ENCODE measurements around the gene ERCC6L2.

ERCC6L2 gene

GRCh38 chr9:95875305-95876137, at the start of gene ERCC6L2:
TSS of gene ERCC6L2 (plus strand) at chr9:95875691. CDS start at chr9:95876039, 348 bp downstream.
- peak; percentile 95 for DNase-seq (ENCODE audit: low read depth)

GRCh38 chr9:95826183-95826838, 49.2 kb upstream of the ERCC6L2 start:
- no peak for DNase-seq (ENCODE audit: low read depth)

GRCh38 chr9:95830768-95831167, 44.7 kb upstream of the ERCC6L2 start:
- DNase-seq (ENCODE audit: low read depth): no peak

GRCh38 chr9:95831810-95832209, 43.7 kb upstream of the ERCC6L2 start:
- no peak for DNase-seq (ENCODE audit: low read depth)

- no peak for DNase-seq (ENCODE audit: low read depth)
Measured at GRCh38 chr9:95833546-95834178, 41.8 kb upstream of the ERCC6L2 start.

GRCh38 chr9:95834281-95834907, 41.1 kb upstream of the ERCC6L2 start:
- no peak for DNase-seq (ENCODE audit: low read depth)

GRCh38 chr9:95835393-95835792, 40.1 kb upstream of the ERCC6L2 start:
- DNase-seq (ENCODE audit: low read depth): no peak

GRCh38 chr9:95836072-95836471, 39.4 kb upstream of the ERCC6L2 start:
- no peak for DNase-seq (ENCODE audit: low read depth)

GRCh38 chr9:95839012-95839411, 36.5 kb upstream of the ERCC6L2 start:
- no peak for DNase-seq (ENCODE audit: low read depth)

GRCh38 chr9:95840074-95840473, 35.4 kb upstream of the ERCC6L2 start:
- no peak for DNase-seq (ENCODE audit: low read depth)

- DNase-seq (ENCODE audit: low read depth): no peak
Measured at GRCh38 chr9:95841377-95841776, 34.1 kb upstream of the ERCC6L2 start.

- DNase-seq (ENCODE audit: low read depth): no peak
Measured at GRCh38 chr9:95845751-95846150, 29.7 kb upstream of the ERCC6L2 start.

GRCh38 chr9:95848764-95849163, 26.7 kb upstream of the ERCC6L2 start:
- no peak for DNase-seq (ENCODE audit: low read depth)

- no peak for DNase-seq (ENCODE audit: low read depth)
Measured at GRCh38 chr9:95852059-95853032, 23.1 kb upstream of the ERCC6L2 start.

GRCh38 chr9:95854386-95855020, 21.0 kb upstream of the ERCC6L2 start:
- DNase-seq (ENCODE audit: low read depth): no peak

GRCh38 chr9:95855961-95856360, 19.5 kb upstream of the ERCC6L2 start:
- DNase-seq (ENCODE audit: low read depth): no peak

GRCh38 chr9:95857124-95857523, 18.4 kb upstream of the ERCC6L2 start:
- peak; percentile 65 for DNase-seq (ENCODE audit: low read depth)

- DNase-seq (ENCODE audit: low read depth): no peak
Measured at GRCh38 chr9:95857896-95858295, 17.6 kb upstream of the ERCC6L2 start.

GRCh38 chr9:95862343-95862742, 13.1 kb upstream of the ERCC6L2 start:
- DNase-seq (ENCODE audit: low read depth): no peak

GRCh38 chr9:95864852-95865580, 10.5 kb upstream of the ERCC6L2 start:
- no peak for DNase-seq (ENCODE audit: low read depth)
